Astrocyte (in vitro differentiated cells and primary cell): ENCODE results near the gene SUSD6.

Source experiments
- CTCF ChIP-seq: IDR thresholded peaks from 2 replicates; pipeline ENCODE4 v1.5.1; 2011; ENCODE audit warnings: low read depth, mild to moderate bottlenecking, inconsistent platforms, low read length, moderate library complexity; ENCODE audit not compliant: insufficient read depth
- EZH2 ChIP-seq: IDR thresholded peaks from 2 replicates; pipeline ENCODE4 v1.6.1; 2012; ENCODE audit warnings: mild to moderate bottlenecking, low read length, inconsistent platforms; ENCODE audit not compliant: insufficient read depth

- TF ChIP-seq CTCF (no peak), EZH2 (no peak)
These were observed 33.4 kb downstream of the SUSD6 start for GRCh38 chr14:69644814-69645213.
